ENCODE data around the gene ACO1.

- TF ChIP-seq CTCF (IDR thresholded peaks at IDR 0.05; ENCODE audit: low read length) (no peak), EZH2 (IDR thresholded peaks at IDR 0.05; ENCODE audit: borderline replicate concordance, low read length) (no peak)
Measured at GRCh38 chr9:32455738-32456137, 71.3 kb downstream of the ACO1 start.

Data from OCI-LY1 (cell line).